Left cardiac atrium (tissue), 4 donors: ENCODE measurements around the gene KCNC3. TPM values are rescaled to one million over a fixed set of nuclear protein-coding genes. Genes with fewer than 3 reads are reported as not detected.

Experiments
- ATAC-seq, 2 donors: fragments of 200-7000 bp; cut with Tn5 transposase; one replicate each; pipeline ENCODE4 v1.9.1; 2020; ENCODE audit warnings: mild to moderate bottlenecking in 2 of 2, moderate library complexity in 2 of 2
- DNase-seq: peaks from one replicate; pipeline ENCODE4 v3.0.0-alpha.2; 2020
- intact Hi-C, 2 donors: fragments of 100-400 bp; cut with DNase I; formaldehyde crosslinking; loops; one replicate each; pipeline versions ENCODE4 v1.14.1 to v1.15.1; 2022 to 2023
- total RNA-seq, 2 donors: library from RNA; stranded (reverse); fragmentation: NEBNext Ultra II Directional; extraction: Animal tissue kit (Norgen Biotek cat#: 25700); gene quantifications; one replicate each; pipeline ENCODE4 v1.2.1, GENCODE V29; 2021
- donor health status: DM: no; HTN: yes; CAD: no.
- donor health status: DM: no; HTN: yes; CAD: no; lungs with severe emphysema.
- donor health status: DM: yes; HTN: yes; CAD: no.
- donor health status: Dilated cardiomyopathy.

Gene KCNC3
- total RNA-seq, 2 donors from 2014 or later, result 2.7 to 4.0 TPM

DNA sequence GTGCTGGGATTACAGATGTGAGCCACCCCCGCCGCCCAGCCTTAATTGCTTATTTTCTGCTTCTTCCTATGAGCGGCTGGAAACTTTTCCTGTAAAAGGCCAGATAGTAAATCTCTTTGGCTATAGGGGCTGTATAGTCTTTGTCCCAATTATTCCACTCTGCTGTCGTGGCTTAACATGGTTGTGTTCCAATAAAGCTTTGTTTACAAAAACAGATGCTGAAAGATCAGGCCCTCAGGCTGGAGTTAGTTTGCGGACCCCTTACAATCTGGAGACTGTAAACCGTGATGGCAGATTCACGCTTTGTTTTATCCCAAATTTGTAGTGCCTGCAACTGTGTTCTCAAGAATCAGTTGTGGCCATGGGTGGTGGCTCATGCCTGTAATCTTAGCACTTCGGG is 10.7 kb downstream of the KCNC3 start:
- DNase-seq (no peak), ATAC-seq (no peak)
- intact Hi-C loops, result no loop called here

DNA sequence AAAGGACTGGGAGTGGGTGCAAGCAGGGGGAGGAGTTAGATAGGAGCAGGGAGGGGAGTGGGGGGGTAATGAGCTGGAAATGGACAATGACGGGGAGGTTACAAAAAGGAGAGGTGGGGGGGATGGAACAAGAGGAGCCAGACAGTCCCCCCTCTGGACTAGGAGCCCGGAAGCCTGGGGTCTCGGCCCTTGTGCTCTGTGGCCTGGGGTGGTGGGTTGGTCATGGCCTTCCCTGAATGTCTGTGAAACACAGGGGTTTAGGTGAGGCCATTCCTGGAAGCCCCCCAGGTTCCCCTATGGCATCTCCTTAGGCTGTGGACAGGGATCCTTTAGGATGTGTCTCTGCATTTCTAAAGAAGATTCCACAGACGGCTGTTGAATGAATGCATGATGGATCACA is 12.1 kb downstream of the KCNC3 start:
- ATAC-seq, result no peak
- intact Hi-C loops, result no loop called here
- DNase-seq, result no peak

- peak in 1 of 2 donors; percentile 47 for ATAC-seq
- intact Hi-C loops, result no loop called here
- DNase-seq, result no peak
These were observed 13.3 kb downstream of the KCNC3 start for GRCh38 chr19:50315773-50316448.

DNA sequence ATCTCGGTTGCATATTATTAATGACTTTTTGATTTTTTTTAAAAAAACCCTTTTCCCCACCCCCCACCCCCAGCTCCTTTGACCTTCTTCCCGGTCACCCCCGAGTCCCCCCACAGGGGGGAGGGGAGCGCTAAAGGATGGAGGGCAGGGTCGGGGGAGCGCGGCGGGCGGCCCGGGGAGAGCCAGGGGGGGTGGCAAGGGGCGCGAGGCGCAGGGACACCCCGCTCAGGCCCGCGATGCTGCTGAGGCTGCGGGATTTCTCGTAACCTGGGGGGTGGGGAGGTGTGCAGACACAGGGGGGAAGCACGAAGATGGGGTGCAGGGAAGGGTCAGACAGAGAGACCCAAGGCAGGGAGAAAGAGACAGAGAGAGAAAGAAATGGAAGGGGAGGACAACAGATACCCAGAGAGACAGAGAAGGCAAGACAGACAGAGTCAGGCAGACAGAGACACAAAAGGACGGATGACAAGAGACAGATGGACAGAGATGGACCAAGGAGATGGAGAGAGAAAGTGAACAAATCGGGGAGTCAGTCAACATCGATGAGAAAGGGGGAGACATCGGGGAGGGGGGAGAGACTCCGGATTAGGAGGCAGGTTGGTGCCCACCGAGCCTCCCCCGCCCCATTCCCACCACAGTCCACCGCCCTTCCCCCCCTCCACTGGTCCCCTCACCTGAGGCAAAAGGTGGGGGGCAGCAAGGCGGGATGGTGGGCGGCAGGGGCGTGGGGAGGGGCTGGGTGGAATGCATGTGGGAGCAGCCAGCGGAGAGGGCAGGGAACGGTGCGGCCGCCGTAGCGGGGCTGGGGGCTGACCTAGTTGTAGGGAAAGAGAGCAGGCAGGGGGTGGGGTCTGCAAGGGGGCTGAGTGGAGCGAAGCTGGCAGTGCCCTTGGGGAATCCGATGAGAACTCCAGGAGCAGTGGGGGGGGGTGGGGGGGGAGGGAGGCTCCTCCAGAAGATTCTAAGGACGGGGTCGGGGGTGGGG is 14.2 kb downstream of the KCNC3 start:
- ATAC-seq, result no peak
- intact Hi-C loops, result no loop called here
- DNase-seq, result no peak

DNA sequence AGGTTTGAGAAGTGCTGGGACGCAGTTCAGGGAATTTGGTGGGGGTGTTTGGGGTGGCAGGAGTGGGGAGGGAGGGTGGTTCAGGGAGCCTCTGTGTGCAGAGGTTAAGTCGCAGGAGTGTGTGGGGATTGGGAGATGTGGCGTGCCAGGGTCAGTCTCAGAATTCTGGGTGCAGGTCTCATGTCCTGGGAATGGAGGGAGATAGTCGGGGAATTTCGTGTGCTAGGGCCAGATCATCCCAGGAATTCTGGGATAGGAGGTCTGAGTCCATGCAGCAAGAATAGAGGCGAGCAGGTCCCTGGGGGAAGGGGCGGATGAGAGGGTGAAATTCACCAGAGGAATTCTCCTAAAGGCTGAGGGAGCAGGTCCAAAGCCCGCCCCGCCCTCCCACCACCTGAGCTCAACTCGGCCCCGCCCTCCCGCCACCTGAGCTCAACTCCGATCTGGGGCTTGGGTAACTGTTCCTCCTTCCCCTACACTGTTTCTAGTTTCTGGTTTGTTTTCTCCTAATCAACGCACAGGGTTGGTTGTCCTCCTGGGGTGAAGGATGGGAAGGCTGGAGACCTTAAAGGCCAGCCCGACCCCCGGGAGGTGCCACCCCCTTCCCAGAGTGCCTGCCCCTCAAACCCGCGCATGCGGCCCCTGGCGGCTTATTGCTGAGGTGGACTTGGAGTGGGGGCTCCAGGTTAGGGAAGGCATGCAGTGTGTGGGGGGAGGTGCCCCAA is 15.2 kb downstream of the KCNC3 start:
- ATAC-seq (no peak), DNase-seq (no peak)
- intact Hi-C loops, result no loop called here

DNA sequence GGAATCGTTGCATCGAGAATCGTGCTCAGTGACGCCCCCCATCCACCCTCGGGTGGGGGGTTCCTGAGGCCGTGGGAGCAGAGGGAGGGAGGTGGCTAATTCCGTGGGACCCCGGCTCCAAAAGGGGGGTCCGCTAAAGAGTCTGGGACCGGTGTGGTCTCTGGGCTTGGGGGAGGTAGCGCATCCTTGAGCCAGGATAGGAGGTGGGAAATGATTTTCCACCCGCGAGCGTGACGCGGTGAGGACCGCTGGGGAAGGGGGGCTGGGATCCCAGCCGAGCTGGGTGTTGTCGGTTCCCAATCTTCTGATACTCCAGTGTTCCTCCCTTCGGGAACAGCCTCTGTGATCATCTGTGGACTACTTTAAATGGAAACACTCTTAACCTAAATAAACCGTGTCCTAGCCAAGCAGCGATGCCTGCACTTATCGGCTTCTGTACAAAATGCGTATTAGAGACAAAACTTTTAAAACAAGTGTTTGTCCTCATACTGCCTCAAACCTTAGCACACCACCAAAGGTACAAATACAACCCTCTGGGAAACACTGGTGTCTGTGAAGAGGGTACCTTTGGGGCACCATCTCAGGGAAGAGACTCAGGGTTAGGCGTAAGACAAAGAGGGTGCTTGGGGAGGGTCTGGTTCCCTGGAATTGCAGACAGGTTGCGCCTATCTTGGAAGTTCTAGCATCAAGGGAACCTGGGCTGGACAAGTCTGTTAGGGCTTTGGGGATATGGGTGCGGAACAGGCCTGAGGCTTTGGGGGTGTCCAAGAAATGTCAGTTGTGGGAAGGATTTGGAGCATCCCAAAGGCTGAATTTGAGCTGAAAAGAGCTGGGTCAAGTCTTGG is 16.0 kb downstream of the KCNC3 start:
- DNase-seq (no peak), ATAC-seq (no peak)
- intact Hi-C loops, result no loop called here

DNA sequence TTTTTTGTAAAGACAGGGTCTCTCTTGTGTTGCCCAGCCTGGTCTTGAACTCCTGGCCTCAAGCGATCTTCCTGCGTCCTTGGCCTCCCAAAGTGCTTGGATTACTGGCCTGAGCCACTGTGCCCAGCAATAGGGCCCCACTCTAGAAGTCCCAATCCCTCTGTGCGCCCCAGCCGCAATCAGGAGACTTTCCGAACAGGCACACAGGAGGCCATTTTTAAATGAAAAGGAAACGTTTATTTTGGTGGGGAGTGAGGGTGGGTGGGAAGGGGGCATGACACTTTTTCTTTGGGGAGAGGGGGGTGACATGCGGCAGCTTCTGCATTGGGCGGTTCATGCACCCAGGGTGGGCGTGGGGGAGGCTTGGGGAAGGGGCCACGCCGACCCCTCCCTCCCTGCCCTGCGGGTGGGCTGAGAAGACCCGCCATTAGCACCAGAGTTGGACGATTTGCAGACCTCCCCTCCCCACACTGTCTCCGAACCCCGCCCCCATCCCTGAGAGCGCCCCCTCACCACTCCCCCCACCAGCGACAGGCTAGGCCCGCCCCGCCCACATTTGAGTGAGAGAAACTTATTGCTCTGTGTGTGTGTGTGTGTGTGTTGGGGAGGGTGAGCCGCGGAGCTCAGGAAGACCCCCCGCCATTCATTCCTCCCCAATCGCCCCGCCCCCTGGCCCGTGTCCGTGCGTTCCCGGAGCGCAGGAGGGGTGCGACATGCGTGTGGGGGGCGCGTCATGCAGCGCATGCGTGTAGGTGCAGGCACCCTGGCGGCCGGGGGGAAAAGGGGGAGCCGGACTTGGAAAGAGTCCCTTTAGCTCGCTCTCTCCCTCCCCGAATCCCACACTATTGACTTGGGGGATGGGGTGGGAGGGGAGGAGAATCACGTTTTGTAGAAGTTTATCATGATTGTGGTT is 17.2 kb downstream of the KCNC3 start:
- DNase-seq, result no peak
- intact Hi-C loops, result no loop called here

GRCh38 chr19:50310759-50311465 is 18.3 kb downstream of the KCNC3 start:
- DNase-seq (no peak), ATAC-seq (no peak)
- intact Hi-C loops, result no loop called here

More for the DNA sequence above, 17.2 kb downstream of the KCNC3 start:
- peak; percentile 25 to 40 for ATAC-seq

DNA sequence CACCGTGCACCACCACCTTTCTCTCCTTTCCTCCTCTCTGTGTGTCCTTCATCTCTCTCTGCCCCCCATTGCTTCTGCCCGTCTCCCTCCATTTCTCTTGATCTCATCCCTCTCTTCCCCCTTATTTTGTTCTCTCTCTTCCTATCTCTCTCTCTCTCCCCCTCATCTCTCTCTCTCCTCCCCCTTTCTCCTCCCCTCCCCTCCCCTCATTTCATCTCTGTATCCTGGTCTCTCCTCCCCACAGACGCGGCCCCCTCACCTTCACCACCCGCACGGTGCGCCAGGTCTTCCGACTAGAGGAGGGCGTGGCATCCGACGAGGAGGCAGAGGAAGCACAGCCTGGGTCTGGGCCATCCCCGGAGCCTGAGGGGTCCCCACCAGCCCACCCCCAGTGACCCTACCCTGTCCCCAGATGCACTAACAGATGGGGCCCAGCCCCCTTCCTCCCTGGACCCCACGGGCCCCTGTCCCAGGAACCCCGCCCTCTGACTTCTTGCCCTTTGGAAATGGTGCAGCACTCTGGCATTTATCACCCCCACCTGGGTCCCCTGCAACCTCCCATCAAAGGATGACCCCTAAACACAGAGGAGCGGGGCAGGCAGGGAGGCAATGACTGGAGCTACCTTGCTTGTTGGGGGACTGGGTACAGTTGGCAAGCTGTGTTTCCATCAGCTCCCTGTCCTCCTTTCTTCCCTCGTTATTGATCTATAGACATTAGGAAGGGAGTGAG is 19.6 kb downstream of the KCNC3 start:
- ATAC-seq, result no peak
- no peak for DNase-seq
- intact Hi-C loops, result no loop called here

GRCh38 chr19:50308991-50309390 is 20.2 kb downstream of the KCNC3 start:
- ATAC-seq (no peak), DNase-seq (no peak)
- intact Hi-C loops, result no loop called here

DNA sequence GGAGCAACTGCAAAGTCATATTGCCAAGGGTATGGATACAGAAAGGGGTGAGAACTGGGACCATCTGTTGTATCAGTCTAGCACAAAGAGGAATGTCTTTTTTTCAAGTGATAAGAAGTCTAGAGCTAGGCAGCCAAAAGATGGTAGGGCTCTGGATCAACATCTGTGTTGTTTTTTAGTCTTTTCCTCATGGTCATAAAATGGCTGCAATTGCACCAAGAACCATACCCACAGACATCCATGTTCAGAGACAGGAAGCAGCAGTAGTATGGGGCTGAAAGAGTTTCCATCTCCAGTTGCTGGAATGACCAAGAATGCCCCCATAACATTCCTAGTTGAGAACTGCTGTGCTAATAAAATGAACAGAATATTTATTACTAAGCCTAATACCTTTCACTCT is 25.6 kb downstream of the KCNC3 start:
- ATAC-seq (no peak), DNase-seq (no peak)
- intact Hi-C loops, result no loop called here

- intact Hi-C loops, result no loop called here
- no peak for DNase-seq
- ATAC-seq, result no peak
These were observed 27.6 kb downstream of the KCNC3 start for GRCh38 chr19:50301607-50301971.

DNA sequence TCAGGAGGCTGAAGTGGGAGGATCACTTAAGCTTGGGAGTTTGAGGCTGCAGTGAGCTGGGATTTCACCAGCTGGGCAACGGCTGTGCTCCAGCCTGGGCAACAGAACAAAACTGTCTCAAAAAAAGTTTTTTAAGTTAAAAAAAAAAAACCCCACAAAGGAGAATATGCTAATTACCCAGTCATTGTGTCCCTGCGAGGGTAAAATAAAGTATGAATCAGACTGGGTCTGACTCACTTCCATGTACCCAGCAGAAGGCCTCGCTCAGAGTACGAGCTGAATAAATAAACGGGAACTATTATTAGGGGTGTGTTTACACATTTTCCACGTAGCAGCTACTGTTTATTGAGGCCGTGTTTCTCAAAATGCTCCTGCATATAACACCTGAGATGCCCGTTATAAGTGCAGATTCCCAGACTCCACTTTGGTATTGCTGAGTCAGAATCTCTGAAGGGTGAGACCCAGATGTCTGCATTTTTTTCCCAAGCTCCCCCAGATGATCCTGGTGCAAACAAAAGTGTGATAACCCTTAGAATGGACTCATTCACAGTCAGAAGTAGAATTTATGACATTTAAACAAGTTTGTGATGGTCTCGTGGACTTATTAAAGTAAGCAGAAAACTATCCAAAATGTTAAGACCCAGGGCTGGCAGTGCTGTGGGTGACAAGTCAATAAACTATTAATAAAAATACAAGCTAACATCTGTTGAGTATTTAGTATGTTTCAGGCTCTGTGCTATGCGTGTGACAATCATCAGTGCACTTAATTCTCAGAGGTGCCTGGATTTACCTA is 28.2 kb downstream of the KCNC3 start:
- ATAC-seq, result no peak
- DNase-seq, result no peak
- intact Hi-C loops, result no loop called here

DNA sequence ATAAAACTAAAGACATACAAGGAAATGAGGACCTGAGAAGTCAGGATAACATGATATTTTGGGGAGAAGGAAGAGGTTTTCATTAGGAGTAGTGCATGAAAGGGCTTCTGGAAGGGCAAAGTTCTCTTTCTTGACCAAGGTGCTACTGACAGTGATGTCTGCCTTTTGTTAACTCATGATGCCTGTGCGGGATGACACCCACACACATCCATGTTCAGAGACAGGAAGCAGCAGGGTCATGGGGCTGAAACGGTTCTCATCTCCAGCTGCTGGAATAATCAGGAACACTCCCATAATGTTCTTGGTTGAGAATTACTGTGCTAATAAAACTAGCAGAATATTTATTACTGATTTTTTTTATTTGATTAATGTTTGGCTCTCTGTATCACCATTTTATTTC is 29.1 kb downstream of the KCNC3 start:
- no peak for DNase-seq
- intact Hi-C loops, result no loop called here
- ATAC-seq, result no peak

GRCh38 chr19:50293263-50294004 is 35.7 kb downstream of the KCNC3 start:
- ATAC-seq (no peak), DNase-seq (no peak)
- intact Hi-C loops, result no loop called here
